ENCODE measurements around the gene ADCY2.
A peak's percentile ranks its signal among the peaks of the same experiment; 100 is the strongest.

Gene ADCY2

DNA sequence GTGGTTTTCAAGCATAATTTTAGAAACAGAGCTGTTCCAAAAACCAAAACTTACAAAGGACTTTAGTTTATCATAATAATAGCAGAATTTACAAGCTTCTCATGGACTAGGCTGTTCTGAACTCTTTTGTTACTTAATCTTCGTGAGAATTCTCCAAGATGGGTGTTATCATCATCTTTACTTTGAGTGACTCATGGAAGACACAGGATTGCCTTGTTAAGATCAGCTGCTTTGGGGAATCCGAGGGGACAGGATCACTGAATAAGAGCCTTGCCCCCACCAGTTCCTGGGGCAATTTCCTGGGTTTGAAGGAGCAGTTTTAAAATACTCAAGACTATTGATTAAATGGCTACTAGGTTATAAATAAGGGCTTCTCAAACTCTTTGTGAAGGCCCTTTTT, 374.5 kb downstream of the ADCY2 start:
- Histone ChIP-seq H3K36me3 (ENCODE audit: control insufficient read depth in 5 of 5, insufficient read depth in 5 of 5, low read length in 5 of 5) (no peaks in the 10 kb centered on the region), H3K4me1 (ENCODE audit: control insufficient read depth in 5 of 5, insufficient read depth in 5 of 5, low read length in 5 of 5) (no peaks in the 10 kb centered on the region), H3K27ac (ENCODE audit: low read depth, low read length) (no peak overlapping the region), H3K9ac (ENCODE audit: low read length in 5 of 5) (no peak overlapping the region), H3K27me3 (ENCODE audit: control insufficient read depth in 5 of 5, insufficient read depth in 4 of 5, low read length in 5 of 5) (no peaks in the 10 kb centered on the region), H3K9me3 (ENCODE audit: control insufficient read depth in 5 of 5, low read length in 5 of 5) (no peaks in the 10 kb centered on the region), H3K4me3 (ENCODE audit: low read depth in 1 of 5, low read length in 5 of 5) (no peak overlapping the region)

DNA sequence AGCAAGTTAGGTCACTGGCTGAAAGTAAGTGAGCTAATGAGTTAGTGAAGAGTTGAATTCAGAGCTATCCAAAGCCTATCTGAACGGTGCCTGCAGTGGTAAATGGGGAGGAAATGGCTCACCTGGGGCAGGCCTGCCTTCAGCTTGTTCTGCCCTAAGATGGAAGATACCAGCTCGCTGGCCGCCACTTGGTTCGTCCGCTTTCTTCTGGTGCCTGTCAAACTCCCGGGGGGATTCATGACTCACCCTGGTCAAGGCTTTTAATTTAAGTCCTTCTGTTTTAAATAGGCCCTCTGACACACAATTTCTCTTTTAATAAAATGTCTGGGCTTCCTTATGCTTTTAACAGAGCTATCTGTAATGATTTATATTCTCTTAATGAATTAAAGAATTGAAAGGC, 376.2 kb downstream of the ADCY2 start:
- no peaks in the 10 kb centered on the region for H3K36me3 ChIP-seq (ENCODE audit: control insufficient read depth in 5 of 5, insufficient read depth in 5 of 5, low read length in 5 of 5)
- H3K27ac ChIP-seq (ENCODE audit: low read depth, low read length) = no peak overlapping the region
- H3K9ac ChIP-seq (ENCODE audit: low read length in 5 of 5) = no peak overlapping the region
- no peak overlapping the region for H3K4me3 ChIP-seq (ENCODE audit: low read depth in 1 of 5, low read length in 5 of 5)
- no peaks in the 10 kb centered on the region for H3K9me3 ChIP-seq (ENCODE audit: control insufficient read depth in 5 of 5, low read length in 5 of 5)
- H3K4me1 ChIP-seq (ENCODE audit: control insufficient read depth in 5 of 5, insufficient read depth in 5 of 5, low read length in 5 of 5) = no peaks in the 10 kb centered on the region
- peaks cover 0 to 2% (median 0%) of the 10 kb centered on the region in 5 donors for H3K27me3 ChIP-seq (ENCODE audit: control insufficient read depth in 5 of 5, insufficient read depth in 4 of 5, low read length in 5 of 5)

DNA sequence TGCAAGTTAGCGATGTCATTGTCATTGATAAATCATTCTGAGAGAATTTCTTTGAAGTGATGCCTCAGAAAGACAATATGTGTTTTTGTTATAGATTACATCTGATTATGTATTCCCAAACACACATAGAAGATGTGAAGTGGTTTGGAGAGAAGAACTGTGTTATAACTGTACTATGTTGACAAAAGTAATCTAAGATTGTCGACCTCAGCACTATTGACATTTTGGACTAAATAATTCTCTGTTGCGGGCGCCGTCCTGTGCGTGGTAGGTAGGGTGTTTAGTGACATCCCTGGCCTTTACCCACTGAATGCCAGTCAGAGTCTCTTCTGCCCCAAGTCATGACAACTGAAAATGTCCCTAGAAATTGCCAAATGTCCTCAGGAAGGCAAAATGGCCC, 377.2 kb downstream of the ADCY2 start:
- no peaks in the 10 kb centered on the region for H3K9me3 ChIP-seq (ENCODE audit: control insufficient read depth in 5 of 5, low read length in 5 of 5)
- no peak overlapping the region for H3K9ac ChIP-seq (ENCODE audit: low read length in 5 of 5)
- no peak overlapping the region for H3K4me3 ChIP-seq (ENCODE audit: low read depth in 1 of 5, low read length in 5 of 5)
- H3K27ac ChIP-seq (ENCODE audit: low read depth, low read length) = no peak overlapping the region
- no peaks in the 10 kb centered on the region for H3K36me3 ChIP-seq (ENCODE audit: control insufficient read depth in 5 of 5, insufficient read depth in 5 of 5, low read length in 5 of 5)
- H3K4me1 ChIP-seq (ENCODE audit: control insufficient read depth in 5 of 5, insufficient read depth in 5 of 5, low read length in 5 of 5) = no peaks in the 10 kb centered on the region
- H3K27me3 ChIP-seq (ENCODE audit: control insufficient read depth in 5 of 5, insufficient read depth in 4 of 5, low read length in 5 of 5) = peaks cover 0 to 4% (median 0%) of the 10 kb centered on the region in 5 donors

DNA sequence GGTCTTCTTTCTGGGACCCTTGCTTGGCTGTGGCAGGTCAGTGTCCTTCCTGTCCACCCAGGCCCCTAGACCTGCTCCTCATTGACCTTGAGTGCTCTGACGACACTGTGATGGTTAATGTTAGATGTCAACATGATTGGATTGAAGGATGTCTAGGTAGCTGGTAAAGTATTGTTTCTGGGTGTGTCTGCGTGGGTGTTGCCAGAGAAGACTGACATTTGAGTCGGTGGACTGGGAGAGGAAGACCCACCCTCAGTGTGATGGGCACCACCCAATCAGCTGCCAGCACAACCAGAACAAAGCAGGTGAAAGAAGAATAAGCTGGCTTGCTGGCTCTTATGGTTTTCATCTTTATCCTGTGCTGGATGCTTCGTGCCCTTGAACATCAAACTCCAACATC, 380.5 kb downstream of the ADCY2 start:
- no peak overlapping the region for H3K4me3 ChIP-seq (ENCODE audit: low read depth in 1 of 5, low read length in 5 of 5)
- H3K27me3 ChIP-seq (ENCODE audit: control insufficient read depth in 5 of 5, insufficient read depth in 4 of 5, low read length in 5 of 5) = peaks cover 0 to 4% (median 0%) of the 10 kb centered on the region in 5 donors
- H3K27ac ChIP-seq (ENCODE audit: low read depth, low read length) = no peak overlapping the region
- peaks cover 0 to 12% (median 7%) of the 10 kb centered on the region in 5 donors for H3K4me1 ChIP-seq (ENCODE audit: control insufficient read depth in 5 of 5, insufficient read depth in 5 of 5, low read length in 5 of 5)
- no peaks in the 10 kb centered on the region for H3K36me3 ChIP-seq (ENCODE audit: control insufficient read depth in 5 of 5, insufficient read depth in 5 of 5, low read length in 5 of 5)
- H3K9me3 ChIP-seq (ENCODE audit: control insufficient read depth in 5 of 5, low read length in 5 of 5) = no peaks in the 10 kb centered on the region
- no peak overlapping the region for H3K9ac ChIP-seq (ENCODE audit: low read length in 5 of 5)

DNA sequence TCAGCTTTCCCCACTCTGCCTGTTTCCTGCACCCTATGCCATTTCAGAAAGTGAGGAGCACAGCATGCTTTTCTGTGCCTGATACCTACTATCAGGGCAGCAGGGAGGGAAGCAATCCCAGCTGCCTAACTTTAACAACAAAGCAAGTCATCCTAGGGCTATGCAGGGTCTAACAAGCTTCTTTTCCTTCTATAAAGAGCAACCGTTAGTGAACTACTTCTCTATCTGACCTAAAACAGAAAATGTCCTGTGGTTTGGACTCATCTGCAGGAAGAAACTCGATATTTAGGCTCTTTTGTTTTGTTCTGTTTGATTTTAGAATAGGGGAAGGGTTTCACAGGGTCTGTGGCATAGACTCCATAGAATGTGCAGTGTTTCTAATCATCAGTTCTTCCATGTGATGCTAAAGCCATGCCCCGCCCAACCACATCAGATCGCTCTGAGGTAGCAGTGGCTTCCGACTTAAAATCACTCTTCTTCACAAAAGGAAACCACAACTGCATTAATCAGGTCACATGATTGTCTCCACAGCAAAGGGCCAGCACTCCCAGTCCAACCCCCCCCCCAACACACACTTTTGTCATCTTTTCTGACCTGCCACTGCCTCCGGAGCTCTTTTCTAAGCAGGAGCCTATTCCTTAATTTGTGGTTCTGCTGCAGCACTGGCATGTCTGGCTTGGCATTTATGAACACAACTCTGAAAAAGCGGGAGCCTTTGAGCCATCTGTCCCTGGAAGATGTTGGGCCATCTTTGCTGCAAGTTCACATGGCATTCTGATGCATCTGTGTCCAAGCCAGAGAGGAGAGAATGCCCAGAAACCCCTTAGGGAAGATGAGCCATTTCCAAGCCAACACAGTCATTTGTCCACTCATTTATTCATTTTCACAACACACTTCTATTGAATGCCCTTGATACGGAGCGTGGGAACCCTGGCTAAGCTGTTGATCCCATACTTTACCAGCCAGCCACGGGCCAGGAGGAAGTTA, 383.4 kb downstream of the ADCY2 start:
- Histone ChIP-seq H3K9me3 (ENCODE audit: control insufficient read depth in 5 of 5, low read length in 5 of 5) (no peaks in the 10 kb centered on the region), H3K36me3 (ENCODE audit: control insufficient read depth in 5 of 5, insufficient read depth in 5 of 5, low read length in 5 of 5) (no peaks in the 10 kb centered on the region), H3K4me1 (ENCODE audit: control insufficient read depth in 5 of 5, insufficient read depth in 5 of 5, low read length in 5 of 5) (peaks cover 0 to 12% (median 7%) of the 10 kb centered on the region in 5 donors), H3K27ac (ENCODE audit: low read depth, low read length) (no peak overlapping the region), H3K9ac (ENCODE audit: low read length in 5 of 5) (peak overlapping the region in 1 of 5 donors; percentile 39), H3K27me3 (ENCODE audit: control insufficient read depth in 5 of 5, insufficient read depth in 4 of 5, low read length in 5 of 5) (peaks cover 0 to 4% (median 0%) of the 10 kb centered on the region in 5 donors), H3K4me3 (ENCODE audit: low read depth in 1 of 5, low read length in 5 of 5) (no peak overlapping the region)

DNA sequence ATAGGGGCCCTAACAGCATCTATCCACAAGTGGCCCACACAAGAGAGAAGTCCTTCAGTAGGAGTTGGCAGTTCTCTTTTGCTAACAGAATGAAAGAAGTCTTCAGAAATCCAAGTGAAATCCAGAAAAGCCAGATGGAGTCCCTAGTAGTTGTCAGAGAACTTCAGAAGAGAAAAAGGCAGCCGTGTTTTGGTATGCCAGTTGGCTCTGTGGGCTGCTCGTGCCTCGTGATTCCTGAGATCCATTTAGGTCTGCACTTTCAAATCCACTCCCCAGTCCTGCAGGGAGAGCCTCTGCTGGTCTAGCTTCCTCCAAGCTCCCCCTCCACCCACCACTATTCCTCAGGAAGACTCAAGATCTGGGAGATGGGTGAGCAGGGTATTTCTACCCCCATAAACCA, 386.0 kb downstream of the ADCY2 start:
- Histone ChIP-seq H3K36me3 (ENCODE audit: control insufficient read depth in 5 of 5, insufficient read depth in 5 of 5, low read length in 5 of 5) (no peaks in the 10 kb centered on the region), H3K27me3 (ENCODE audit: control insufficient read depth in 5 of 5, insufficient read depth in 4 of 5, low read length in 5 of 5) (peaks cover 0 to 4% (median 0%) of the 10 kb centered on the region in 5 donors), H3K9ac (ENCODE audit: low read length in 5 of 5) (no peak overlapping the region), H3K27ac (ENCODE audit: low read depth, low read length) (no peak overlapping the region), H3K4me1 (ENCODE audit: control insufficient read depth in 5 of 5, insufficient read depth in 5 of 5, low read length in 5 of 5) (peaks cover 0 to 12% (median 7%) of the 10 kb centered on the region in 5 donors), H3K4me3 (ENCODE audit: low read depth in 1 of 5, low read length in 5 of 5) (no peak overlapping the region), H3K9me3 (ENCODE audit: control insufficient read depth in 5 of 5, low read length in 5 of 5) (no peaks in the 10 kb centered on the region)

DNA sequence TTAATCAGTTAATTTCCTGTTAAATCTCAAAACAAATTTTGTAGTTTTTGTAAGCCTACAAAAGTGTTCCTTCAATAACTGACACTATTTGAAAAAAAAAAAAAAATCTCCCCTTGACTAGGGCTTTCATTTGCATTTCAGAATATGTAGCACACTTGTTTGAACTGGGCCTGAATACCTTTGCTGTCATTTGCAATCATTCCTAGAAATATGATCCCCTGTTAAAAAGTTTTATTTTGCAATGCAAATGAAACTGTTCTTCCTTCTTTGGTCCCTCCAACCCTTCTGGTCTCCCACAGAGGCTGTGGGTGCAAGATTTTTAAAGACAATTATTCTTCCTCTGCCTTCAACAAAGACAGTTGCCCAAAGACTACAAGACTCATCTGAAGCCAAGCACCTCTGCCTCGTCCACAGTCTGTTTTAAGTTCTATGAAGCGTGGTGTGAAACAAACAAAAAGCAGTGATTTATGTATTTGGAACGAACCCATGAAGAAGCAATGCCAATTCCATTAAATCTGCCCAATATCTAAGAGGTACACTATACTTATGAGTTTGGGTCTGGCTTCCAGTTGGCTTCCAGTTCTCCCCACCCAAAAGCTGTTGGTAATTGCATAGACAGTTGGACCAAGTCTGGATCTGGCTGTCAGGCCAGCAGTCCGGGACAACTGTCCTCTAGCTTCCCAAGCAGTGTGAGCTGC, 388.9 kb downstream of the ADCY2 start:
- no peak overlapping the region for H3K27ac ChIP-seq (ENCODE audit: low read depth, low read length)
- peaks cover 0 to 10% (median 3%) of the 10 kb centered on the region in 5 donors for H3K4me1 ChIP-seq (ENCODE audit: control insufficient read depth in 5 of 5, insufficient read depth in 5 of 5, low read length in 5 of 5)
- no peaks in the 10 kb centered on the region for H3K36me3 ChIP-seq (ENCODE audit: control insufficient read depth in 5 of 5, insufficient read depth in 5 of 5, low read length in 5 of 5)
- H3K9ac ChIP-seq (ENCODE audit: low read length in 5 of 5) = no peak overlapping the region
- no peak overlapping the region for H3K4me3 ChIP-seq (ENCODE audit: low read depth in 1 of 5, low read length in 5 of 5)
- no peaks in the 10 kb centered on the region for H3K9me3 ChIP-seq (ENCODE audit: control insufficient read depth in 5 of 5, low read length in 5 of 5)
- no peaks in the 10 kb centered on the region for H3K27me3 ChIP-seq (ENCODE audit: control insufficient read depth in 5 of 5, insufficient read depth in 4 of 5, low read length in 5 of 5)

DNA sequence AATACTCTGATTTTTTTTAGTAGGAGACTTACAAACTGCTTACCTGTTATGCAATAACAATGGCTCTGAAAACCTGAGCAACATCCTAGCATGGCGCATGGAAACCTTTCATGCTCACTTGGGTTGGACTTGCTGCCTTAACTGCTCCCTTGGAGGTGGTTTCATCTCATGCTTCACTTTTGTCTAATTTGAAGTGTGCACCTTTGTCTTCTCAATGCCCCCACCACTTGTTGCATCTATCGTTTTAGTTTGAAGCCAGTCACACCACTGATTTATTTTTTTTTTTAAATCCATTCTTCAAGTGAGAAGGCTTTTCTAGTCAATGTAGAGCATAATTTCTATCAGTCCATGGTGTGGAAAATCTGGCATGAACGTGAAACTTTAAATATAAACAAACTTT, 391.8 kb downstream of the ADCY2 start:
- Histone ChIP-seq H3K9me3 (ENCODE audit: control insufficient read depth in 5 of 5, low read length in 5 of 5) (no peaks in the 10 kb centered on the region), H3K27ac (ENCODE audit: low read depth, low read length) (no peak overlapping the region), H3K4me1 (ENCODE audit: control insufficient read depth in 5 of 5, insufficient read depth in 5 of 5, low read length in 5 of 5) (peaks cover 0 to 8% (median 2%) of the 10 kb centered on the region in 5 donors), H3K36me3 (ENCODE audit: control insufficient read depth in 5 of 5, insufficient read depth in 5 of 5, low read length in 5 of 5) (no peaks in the 10 kb centered on the region), H3K4me3 (ENCODE audit: low read depth in 1 of 5, low read length in 5 of 5) (no peak overlapping the region), H3K9ac (ENCODE audit: low read length in 5 of 5) (no peak overlapping the region), H3K27me3 (ENCODE audit: control insufficient read depth in 5 of 5, insufficient read depth in 4 of 5, low read length in 5 of 5) (no peaks in the 10 kb centered on the region)

DNA sequence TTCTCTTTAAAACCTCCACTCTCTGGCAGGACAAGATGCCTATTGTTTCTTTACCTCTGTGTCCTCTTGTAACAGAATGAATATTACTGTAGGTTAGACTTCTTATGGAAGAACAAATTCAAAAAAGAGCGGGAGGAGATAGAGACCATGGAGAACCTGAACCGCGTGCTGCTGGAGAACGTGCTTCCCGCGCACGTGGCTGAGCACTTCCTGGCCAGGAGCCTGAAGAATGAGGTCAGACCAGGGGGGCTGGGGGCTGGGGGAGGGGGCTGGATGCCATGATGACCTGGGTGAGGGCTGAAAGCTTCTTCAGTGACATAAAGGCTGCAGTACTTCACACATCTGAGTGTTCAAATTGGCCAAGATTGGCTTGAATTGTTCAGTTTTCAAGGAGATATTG, 393.6 kb downstream of the ADCY2 start:
- Histone ChIP-seq H3K27me3 (ENCODE audit: control insufficient read depth in 5 of 5, insufficient read depth in 4 of 5, low read length in 5 of 5) (no peaks in the 10 kb centered on the region), H3K27ac (ENCODE audit: low read depth, low read length) (no peak overlapping the region), H3K4me3 (ENCODE audit: low read depth in 1 of 5, low read length in 5 of 5) (no peak overlapping the region), H3K9ac (ENCODE audit: low read length in 5 of 5) (no peak overlapping the region), H3K9me3 (ENCODE audit: control insufficient read depth in 5 of 5, low read length in 5 of 5) (no peaks in the 10 kb centered on the region), H3K4me1 (ENCODE audit: control insufficient read depth in 5 of 5, insufficient read depth in 5 of 5, low read length in 5 of 5) (peaks cover 0 to 9% (median 2%) of the 10 kb centered on the region in 5 donors), H3K36me3 (ENCODE audit: control insufficient read depth in 5 of 5, insufficient read depth in 5 of 5, low read length in 5 of 5) (no peaks in the 10 kb centered on the region)

DNA sequence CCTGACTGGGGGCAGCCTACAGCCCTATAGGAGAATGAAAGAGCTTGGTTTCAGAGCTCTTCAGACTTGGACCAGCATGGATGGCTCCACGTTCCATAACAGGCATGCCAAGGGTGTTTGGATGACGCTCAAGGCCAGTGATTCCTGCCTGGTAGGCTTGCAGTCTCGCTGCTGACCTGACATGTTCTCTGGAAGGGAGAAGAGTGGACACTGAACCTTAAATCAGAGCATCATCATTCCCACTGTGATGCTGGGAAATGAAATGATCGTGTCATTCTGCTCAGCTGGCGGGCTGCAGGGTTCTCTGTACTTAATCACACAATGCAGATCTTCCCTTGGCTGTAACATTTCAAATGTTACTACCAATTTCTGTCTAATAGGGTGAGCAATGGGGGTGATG, 398.0 kb downstream of the ADCY2 start:
- Histone ChIP-seq H3K27me3 (ENCODE audit: control insufficient read depth in 5 of 5, insufficient read depth in 4 of 5, low read length in 5 of 5) (no peaks in the 10 kb centered on the region), H3K4me3 (ENCODE audit: low read depth in 1 of 5, low read length in 5 of 5) (no peak overlapping the region), H3K27ac (ENCODE audit: low read depth, low read length) (no peak overlapping the region), H3K9ac (ENCODE audit: low read length in 5 of 5) (no peak overlapping the region), H3K36me3 (ENCODE audit: control insufficient read depth in 5 of 5, insufficient read depth in 5 of 5, low read length in 5 of 5) (no peaks in the 10 kb centered on the region), H3K9me3 (ENCODE audit: control insufficient read depth in 5 of 5, low read length in 5 of 5) (no peaks in the 10 kb centered on the region), H3K4me1 (ENCODE audit: control insufficient read depth in 5 of 5, insufficient read depth in 5 of 5, low read length in 5 of 5) (peaks cover 0 to 11% (median 2%) of the 10 kb centered on the region in 5 donors)

All from subcutaneous abdominal adipose tissue (tissue), 5 donors.